ENCODE measurements around the gene MAST4.

The MAST4 gene

DNA sequence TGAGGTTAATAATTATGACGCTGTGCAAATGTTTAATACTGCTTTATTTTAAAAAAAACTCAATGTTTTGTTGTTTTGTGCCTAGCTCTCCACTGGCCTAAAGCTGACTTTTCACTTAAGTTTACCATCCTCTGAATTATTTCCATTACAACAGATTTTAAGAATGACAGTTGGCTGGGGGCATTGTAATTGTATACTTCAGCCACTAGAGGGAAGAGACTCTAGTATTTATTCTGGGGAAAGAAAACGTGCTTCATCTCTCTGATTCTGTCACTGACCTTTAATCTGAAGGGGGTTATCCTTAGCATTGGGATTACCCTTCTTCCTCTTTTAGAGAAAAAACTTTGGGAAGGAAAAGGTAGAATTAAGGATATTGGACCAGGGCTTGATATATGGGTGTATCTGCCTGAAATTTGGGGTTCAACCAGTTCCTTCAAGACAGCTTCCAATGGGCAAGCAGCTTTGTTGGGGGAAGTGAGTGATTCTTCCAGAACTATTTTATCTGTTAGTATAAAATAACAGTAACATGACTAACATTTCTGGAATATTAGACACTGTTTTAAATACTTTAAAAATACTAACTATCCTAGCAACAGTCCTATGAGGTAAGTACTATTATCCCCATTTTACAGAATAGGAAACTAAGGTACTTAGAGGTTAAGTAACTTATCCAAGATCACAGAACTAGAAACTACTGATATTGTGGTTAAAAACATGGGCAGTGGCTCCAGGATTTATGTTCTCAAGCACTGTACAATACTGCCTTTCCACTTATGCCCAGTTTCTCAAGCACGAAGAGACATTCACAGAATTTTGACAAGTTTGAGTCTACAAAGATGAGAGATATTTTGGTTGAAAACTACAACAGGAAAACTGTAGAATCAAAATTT is 392.0 kb downstream of the MAST4 start:
- H3K27me3 ChIP-seq (ENCODE audit: control insufficient read depth, insufficient read depth, low read length, poor library complexity, severe bottlenecking): no peaks in the 10 kb centered on the region
- H3K4me3 ChIP-seq (ENCODE audit: insufficient read depth, low read depth, low read length): no peak overlapping the region
- WGBS, 2 experiments: 50 to 54% methylated on average over 2 to 3 of the region's 3 CpGs

DNA sequence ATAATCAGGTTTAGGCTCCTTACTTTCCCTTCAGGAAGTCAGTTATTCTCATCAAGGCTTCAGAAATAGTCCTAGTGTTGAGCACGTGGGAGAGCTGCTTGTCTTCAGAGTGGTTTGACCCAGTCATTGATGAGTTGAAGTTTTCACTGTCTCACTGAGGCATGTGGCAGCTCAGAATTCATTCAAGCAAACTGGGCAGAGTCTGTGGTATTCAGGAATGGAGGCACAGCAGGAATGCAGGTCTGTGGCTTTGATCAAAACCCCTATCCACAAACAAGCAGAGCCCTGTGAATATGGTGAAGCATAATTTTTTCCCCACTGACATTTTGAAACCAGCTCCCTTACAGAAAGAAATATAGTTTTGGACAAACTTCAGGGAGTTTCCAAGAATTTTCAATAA is 393.1 kb downstream of the MAST4 start:
- H3K4me3 ChIP-seq (ENCODE audit: insufficient read depth, low read depth, low read length): no peak overlapping the region
- H3K27ac ChIP-seq (ENCODE audit: insufficient read depth, low read depth, low read length, poor library complexity, severe bottlenecking): no peak overlapping the region
- WGBS, 2 experiments: 0% methylated on average over 1 of the region's 1 CpG
- peaks cover 6% of the 10 kb centered on the region for H3K4me1 ChIP-seq (ENCODE audit: control insufficient read depth, insufficient read depth, low read length)
- no peaks in the 10 kb centered on the region for H3K27me3 ChIP-seq (ENCODE audit: control insufficient read depth, insufficient read depth, low read length, poor library complexity, severe bottlenecking)
- H3K36me3 ChIP-seq (ENCODE audit: control insufficient read depth, insufficient read depth, low read length): no peaks in the 10 kb centered on the region
- no peaks in the 10 kb centered on the region for H3K9me3 ChIP-seq (ENCODE audit: control insufficient read depth, low read length)

More for the DNA sequence above, 392.0 kb downstream of the MAST4 start:
- Histone ChIP-seq H3K27ac (ENCODE audit: insufficient read depth, low read depth, low read length, poor library complexity, severe bottlenecking) (no peak overlapping the region), H3K4me1 (ENCODE audit: control insufficient read depth, insufficient read depth, low read length) (peaks cover 6% of the 10 kb centered on the region), H3K36me3 (ENCODE audit: control insufficient read depth, insufficient read depth, low read length) (no peaks in the 10 kb centered on the region), H3K9me3 (ENCODE audit: control insufficient read depth, low read length) (no peaks in the 10 kb centered on the region)

DNA sequence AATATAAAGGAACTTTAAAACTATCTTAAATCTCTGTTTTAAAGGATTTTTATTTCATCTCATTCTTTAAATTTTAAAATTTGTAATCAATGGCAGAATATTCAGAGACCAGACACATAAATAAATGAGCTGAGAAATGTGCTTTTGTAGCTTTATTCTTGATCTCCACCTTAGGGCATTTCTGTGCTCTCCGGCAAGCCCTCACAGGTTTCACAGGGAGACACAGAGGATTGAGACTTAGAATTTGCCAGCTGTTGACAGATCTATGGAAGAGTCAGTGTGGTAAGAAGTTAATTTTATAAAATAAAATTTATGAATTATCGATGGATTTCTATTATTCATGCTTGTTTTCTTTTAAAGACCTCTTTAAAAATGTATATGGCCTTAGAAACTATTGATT is 393.6 kb downstream of the MAST4 start:
- Histone ChIP-seq H3K27ac (ENCODE audit: insufficient read depth, low read depth, low read length, poor library complexity, severe bottlenecking) (no peak overlapping the region), H3K27me3 (ENCODE audit: control insufficient read depth, insufficient read depth, low read length, poor library complexity, severe bottlenecking) (no peaks in the 10 kb centered on the region), H3K4me3 (ENCODE audit: insufficient read depth, low read depth, low read length) (no peak overlapping the region), H3K4me1 (ENCODE audit: control insufficient read depth, insufficient read depth, low read length) (peaks cover 6% of the 10 kb centered on the region), H3K9me3 (ENCODE audit: control insufficient read depth, low read length) (no peaks in the 10 kb centered on the region), H3K36me3 (ENCODE audit: control insufficient read depth, insufficient read depth, low read length) (no peaks in the 10 kb centered on the region)
- 90 to 95% methylated on average over 1 of the region's 2 CpGs for WGBS, 2 experiments

DNA sequence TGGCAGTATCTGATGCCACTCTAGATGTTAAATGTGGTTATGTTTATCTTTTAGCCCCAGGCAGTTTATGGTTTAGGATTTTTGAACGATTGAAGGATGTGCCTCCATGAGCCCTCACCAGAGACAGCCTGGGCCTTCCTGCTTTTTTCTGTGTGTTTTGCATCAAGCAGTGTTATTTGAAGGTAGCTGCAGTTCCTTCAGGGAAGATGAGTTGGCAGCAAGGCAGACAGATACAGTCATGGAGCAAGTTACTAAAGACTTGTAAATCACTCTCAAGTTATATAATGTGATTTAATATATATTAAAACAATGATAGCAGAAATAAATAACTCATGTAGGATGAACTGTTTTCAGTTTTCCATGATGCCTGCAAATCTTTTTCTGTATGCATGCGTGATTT is 395.6 kb downstream of the MAST4 start:
- Histone ChIP-seq H3K27ac (ENCODE audit: insufficient read depth, low read depth, low read length, poor library complexity, severe bottlenecking) (no peak overlapping the region), H3K36me3 (ENCODE audit: control insufficient read depth, insufficient read depth, low read length) (no peaks in the 10 kb centered on the region), H3K4me3 (ENCODE audit: insufficient read depth, low read depth, low read length) (no peak overlapping the region), H3K9me3 (ENCODE audit: control insufficient read depth, low read length) (no peaks in the 10 kb centered on the region), H3K27me3 (ENCODE audit: control insufficient read depth, insufficient read depth, low read length, poor library complexity, severe bottlenecking) (no peaks in the 10 kb centered on the region), H3K4me1 (ENCODE audit: control insufficient read depth, insufficient read depth, low read length) (peaks cover 6% of the 10 kb centered on the region)
- WGBS, 2 experiments: 32 to 36% methylated on average over 2 of the region's 2 CpGs

DNA sequence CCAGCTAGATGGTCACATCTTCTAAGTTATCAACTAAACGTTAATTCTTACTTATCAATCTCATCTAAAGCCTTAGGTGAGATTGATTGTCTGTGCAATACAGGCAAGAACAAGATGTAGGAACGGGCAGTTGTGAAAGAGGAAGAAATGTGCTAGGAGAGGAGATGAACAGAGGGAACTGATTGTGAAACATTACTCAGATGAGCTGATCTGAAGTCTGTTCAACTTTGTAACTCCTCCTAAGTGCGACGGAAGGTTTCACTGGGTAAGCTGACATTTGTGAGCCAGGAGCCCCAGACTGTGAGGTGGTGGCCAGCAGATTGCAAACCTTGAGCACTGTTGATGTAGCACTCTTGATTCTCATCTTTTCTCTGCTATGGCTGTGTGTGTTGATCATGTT is 396.4 kb downstream of the MAST4 start:
- Histone ChIP-seq H3K4me3 (ENCODE audit: insufficient read depth, low read depth, low read length) (no peak overlapping the region), H3K36me3 (ENCODE audit: control insufficient read depth, insufficient read depth, low read length) (no peaks in the 10 kb centered on the region), H3K9me3 (ENCODE audit: control insufficient read depth, low read length) (no peaks in the 10 kb centered on the region), H3K4me1 (ENCODE audit: control insufficient read depth, insufficient read depth, low read length) (peaks cover 6% of the 10 kb centered on the region), H3K27ac (ENCODE audit: insufficient read depth, low read depth, low read length, poor library complexity, severe bottlenecking) (no peak overlapping the region), H3K27me3 (ENCODE audit: control insufficient read depth, insufficient read depth, low read length, poor library complexity, severe bottlenecking) (no peaks in the 10 kb centered on the region)
- 92 to 93% methylated on average over 3 to 4 of the region's 4 CpGs for WGBS, 2 experiments

DNA sequence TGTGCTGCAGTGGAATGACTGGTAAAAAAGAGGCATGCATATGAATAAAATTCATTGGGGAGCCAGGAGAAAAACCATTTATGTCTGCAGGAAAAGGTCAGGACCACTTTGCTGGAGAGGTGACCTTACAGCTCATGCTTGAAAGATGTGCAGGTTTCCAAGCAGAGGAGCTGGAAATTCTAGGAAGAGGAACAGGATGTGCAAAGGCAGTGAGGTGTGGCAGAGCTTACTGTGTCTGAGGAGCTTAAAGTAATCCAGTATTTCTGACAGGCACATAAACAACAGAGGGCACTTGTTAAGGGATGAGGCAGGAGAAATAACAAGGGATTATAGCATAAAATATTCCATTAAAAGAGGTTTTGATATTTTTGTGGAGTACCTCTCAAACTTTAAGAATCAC is 397.3 kb downstream of the MAST4 start:
- Histone ChIP-seq H3K4me3 (ENCODE audit: insufficient read depth, low read depth, low read length) (no peak overlapping the region), H3K4me1 (ENCODE audit: control insufficient read depth, insufficient read depth, low read length) (peaks cover 6% of the 10 kb centered on the region), H3K9me3 (ENCODE audit: control insufficient read depth, low read length) (no peaks in the 10 kb centered on the region), H3K36me3 (ENCODE audit: control insufficient read depth, insufficient read depth, low read length) (no peaks in the 10 kb centered on the region), H3K27ac (ENCODE audit: insufficient read depth, low read depth, low read length, poor library complexity, severe bottlenecking) (no peak overlapping the region), H3K27me3 (ENCODE audit: control insufficient read depth, insufficient read depth, low read length, poor library complexity, severe bottlenecking) (no peaks in the 10 kb centered on the region)

DNA sequence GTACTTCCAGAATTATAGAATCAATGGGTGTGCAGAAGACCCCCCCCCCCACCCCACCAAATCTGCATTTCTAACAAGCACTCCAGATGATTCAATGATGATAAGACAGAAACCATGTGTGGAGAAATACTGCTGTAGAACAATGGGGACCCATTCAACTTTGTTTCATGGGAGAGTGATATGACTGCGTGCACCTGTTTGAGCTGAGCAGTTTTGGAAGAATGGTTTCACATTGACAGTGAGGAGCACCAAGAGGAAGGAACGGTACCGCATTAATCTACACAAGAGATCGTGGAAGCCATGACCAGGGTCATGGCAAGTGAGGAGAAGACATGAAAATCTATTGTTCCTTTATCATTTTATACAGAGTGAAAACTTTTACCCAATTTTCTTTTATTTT is 397.7 kb downstream of the MAST4 start:
- no peak overlapping the region for H3K4me3 ChIP-seq (ENCODE audit: insufficient read depth, low read depth, low read length)
- no peak overlapping the region for H3K27ac ChIP-seq (ENCODE audit: insufficient read depth, low read depth, low read length, poor library complexity, severe bottlenecking)
- H3K36me3 ChIP-seq (ENCODE audit: control insufficient read depth, insufficient read depth, low read length): no peaks in the 10 kb centered on the region
- no peaks in the 10 kb centered on the region for H3K27me3 ChIP-seq (ENCODE audit: control insufficient read depth, insufficient read depth, low read length, poor library complexity, severe bottlenecking)
- H3K4me1 ChIP-seq (ENCODE audit: control insufficient read depth, insufficient read depth, low read length): peaks cover 6% of the 10 kb centered on the region
- 94 to 97% methylated on average over 4 of the region's 4 CpGs for WGBS, 2 experiments
- no peaks in the 10 kb centered on the region for H3K9me3 ChIP-seq (ENCODE audit: control insufficient read depth, low read length)

DNA sequence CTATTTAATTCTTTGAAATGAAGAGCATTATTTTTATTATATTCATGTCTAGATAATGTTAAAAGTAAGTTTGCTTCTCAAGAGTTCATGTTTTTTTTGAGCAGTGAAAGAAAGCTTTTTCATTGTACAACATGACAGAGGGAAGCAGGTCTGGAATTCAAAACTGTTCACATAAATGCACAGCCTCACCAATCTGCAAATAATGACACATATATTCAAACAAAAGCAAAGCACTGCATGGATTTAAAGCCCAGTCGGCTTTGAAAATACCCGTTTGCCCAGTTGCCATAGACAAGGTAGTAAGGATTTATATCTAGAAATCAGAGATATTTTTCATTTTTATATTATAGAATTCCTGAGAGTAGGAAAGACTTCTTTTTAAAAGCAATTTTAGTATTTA is 398.6 kb downstream of the MAST4 start:
- WGBS, 2 experiments: 85% methylated on average over 2 of the region's 2 CpGs; no CpG with 5 or more reads in 1 of the 2 experiments

DNA sequence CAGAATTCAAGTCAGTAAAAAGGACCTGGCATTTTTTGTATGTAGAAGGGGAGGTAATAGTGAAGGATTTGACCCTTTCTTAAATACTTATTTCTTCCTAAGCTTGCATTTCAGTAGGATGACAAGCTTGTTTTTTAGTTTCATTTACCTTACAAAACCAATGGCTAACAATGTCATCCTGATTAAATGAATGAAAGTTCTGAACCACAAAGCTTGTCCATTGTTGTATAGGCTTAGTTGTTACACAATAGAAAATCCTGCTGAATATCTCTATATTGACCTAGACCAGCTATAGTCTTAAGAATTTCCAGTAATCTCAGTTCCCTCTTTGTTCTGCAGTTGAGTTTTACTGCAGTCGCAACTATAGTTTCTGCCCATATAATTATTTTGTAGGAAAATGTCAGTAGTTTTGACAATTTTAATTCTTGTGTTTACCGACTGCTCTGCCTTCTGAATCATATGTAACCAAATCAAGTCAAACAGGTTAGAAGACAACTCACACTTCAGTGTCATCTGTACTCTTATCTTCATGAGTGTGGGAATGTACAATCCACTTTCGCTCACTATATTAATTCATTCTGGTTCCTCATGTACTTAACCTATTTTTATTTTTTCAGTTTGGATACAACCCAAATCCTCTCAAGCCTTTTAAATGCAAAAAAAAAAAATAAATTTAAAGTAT is 404.7 kb downstream of the MAST4 start:
- Histone ChIP-seq H3K4me1 (ENCODE audit: control insufficient read depth, insufficient read depth, low read length) (peaks cover 6% of the 10 kb centered on the region), H3K27ac (ENCODE audit: insufficient read depth, low read depth, low read length, poor library complexity, severe bottlenecking) (no peak overlapping the region), H3K36me3 (ENCODE audit: control insufficient read depth, insufficient read depth, low read length) (no peaks in the 10 kb centered on the region), H3K9me3 (ENCODE audit: control insufficient read depth, low read length) (no peaks in the 10 kb centered on the region), H3K4me3 (ENCODE audit: insufficient read depth, low read depth, low read length) (no peak overlapping the region), H3K27me3 (ENCODE audit: control insufficient read depth, insufficient read depth, low read length, poor library complexity, severe bottlenecking) (peaks cover 26% of the 10 kb centered on the region)
- 93 to 94% methylated on average over 2 to 3 of the region's 3 CpGs for WGBS, 2 experiments

More for the DNA sequence above, 398.6 kb downstream of the MAST4 start:
- Histone ChIP-seq H3K4me1 (ENCODE audit: control insufficient read depth, insufficient read depth, low read length) (no peaks in the 10 kb centered on the region), H3K27me3 (ENCODE audit: control insufficient read depth, insufficient read depth, low read length, poor library complexity, severe bottlenecking) (no peaks in the 10 kb centered on the region), H3K36me3 (ENCODE audit: control insufficient read depth, insufficient read depth, low read length) (no peaks in the 10 kb centered on the region), H3K9me3 (ENCODE audit: control insufficient read depth, low read length) (no peaks in the 10 kb centered on the region), H3K4me3 (ENCODE audit: insufficient read depth, low read depth, low read length) (no peak overlapping the region), H3K27ac (ENCODE audit: insufficient read depth, low read depth, low read length, poor library complexity, severe bottlenecking) (no peak overlapping the region)

DNA sequence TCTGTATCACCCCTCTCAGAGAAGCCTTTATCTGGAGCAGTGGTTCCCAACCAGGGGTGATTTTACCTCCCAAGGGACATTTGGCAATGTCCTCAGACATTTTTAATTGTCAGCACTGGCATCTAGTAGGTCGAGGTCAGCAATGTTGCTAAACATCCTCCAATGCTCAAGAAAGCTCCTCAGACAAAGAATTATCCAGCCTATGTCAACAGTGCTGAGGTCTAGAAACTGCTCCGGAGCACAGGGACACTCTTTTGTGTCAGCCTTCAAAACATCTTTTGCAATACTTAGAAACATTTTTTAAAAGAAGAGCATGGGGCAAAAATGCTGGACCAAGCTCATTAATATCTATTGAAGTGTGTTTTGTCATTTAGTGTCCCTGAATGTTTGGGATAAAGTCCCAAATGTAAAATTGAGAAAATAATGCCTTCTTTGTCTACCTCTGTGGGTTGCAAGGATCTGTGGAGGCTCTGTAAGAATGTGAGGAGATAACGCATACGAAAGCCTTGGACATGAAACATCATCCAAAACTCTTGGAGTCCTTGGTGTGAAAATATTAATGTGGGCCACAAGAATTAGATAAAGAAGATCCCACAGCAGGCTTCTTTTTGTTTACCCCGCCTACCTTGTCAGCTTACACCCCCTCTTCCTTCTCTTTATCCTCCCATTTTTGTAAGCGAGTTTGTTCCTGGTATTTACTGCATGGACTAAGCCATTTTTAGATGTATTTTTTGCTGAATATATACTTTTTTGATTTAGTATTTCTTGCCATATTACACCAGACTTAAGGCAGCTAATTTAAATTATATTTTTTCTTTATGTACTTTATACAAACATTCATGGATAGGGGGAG is 406.9 kb downstream of the MAST4 start:
- Histone ChIP-seq H3K27me3 (ENCODE audit: control insufficient read depth, insufficient read depth, low read length, poor library complexity, severe bottlenecking) (peaks cover 28% of the 10 kb centered on the region), H3K4me3 (ENCODE audit: insufficient read depth, low read depth, low read length) (no peak overlapping the region), H3K27ac (ENCODE audit: insufficient read depth, low read depth, low read length, poor library complexity, severe bottlenecking) (no peak overlapping the region), H3K4me1 (ENCODE audit: control insufficient read depth, insufficient read depth, low read length) (peaks cover 6% of the 10 kb centered on the region), H3K9me3 (ENCODE audit: control insufficient read depth, low read length) (no peaks in the 10 kb centered on the region), H3K36me3 (ENCODE audit: control insufficient read depth, insufficient read depth, low read length) (no peaks in the 10 kb centered on the region)
- WGBS, 2 experiments: 71 to 75% methylated on average over 5 of the region's 6 CpGs
